HepG2 (cell line): ENCODE results near the gene TP53TG5. TPM values are rescaled to one million over a fixed set of nuclear protein-coding genes. Genes with fewer than 3 reads are reported as not detected.

Experiments used
- ASH2L ChIP-seq: fragments of 300-600, 200-600 bp; sonication (generic); IDR thresholded peaks from 2 replicates; pipeline ENCODE4 v1.7.0; 2017; ENCODE audit warnings: low read depth, mild to moderate bottlenecking, moderate library complexity, mixed read lengths, low read length; ENCODE audit not compliant: insufficient read length
- CEBPB ChIP-seq: IDR thresholded peaks from 2 replicates; pipeline ENCODE4 v1.6.1; 2011; ENCODE audit warnings: low read depth, low read length, improper control_type of control experiment, borderline replicate concordance
- FOXO4 ChIP-seq: sonication (generic); formaldehyde crosslinking; conservative IDR thresholded peaks from 2 replicates; pipeline ENCODE4 v1.8.1; 2023; ENCODE audit warnings: missing genetic modification reagents
- FOXP1 ChIP-seq, 2 experiments: fragments of 450-650 bp in 1 of 2; IDR thresholded peaks; 2 replicates each; pipeline ENCODE4 v1.6.1; 2017 to 2018; ENCODE audit warnings: antibody characterized with exemption in 1 of 2
- GLMP ChIP-seq: sonication (generic); formaldehyde crosslinking; IDR thresholded peaks from 2 replicates; pipeline ENCODE4 v1.9.0; 2021; ENCODE audit warnings: missing genetic modification reagents, mild to moderate bottlenecking, borderline replicate concordance
- MED8 ChIP-seq: sonication (generic); formaldehyde crosslinking; IDR thresholded peaks from 2 replicates; pipeline ENCODE4 v1.8.1; 2023; ENCODE audit warnings: mild to moderate bottlenecking, missing genetic modification reagents; ENCODE audit not compliant: insufficient replicate concordance
- NFE2L2 ChIP-seq: fragments of 150-350 bp; IDR thresholded peaks from 2 replicates; pipeline ENCODE4 v1.6.1; 2014; ENCODE audit warnings: low read length
- SNAPC2 ChIP-seq: sonication (generic); formaldehyde crosslinking; IDR thresholded peaks from 2 replicates; pipeline ENCODE4 v1.8.1; 2022; ENCODE audit warnings: mild to moderate bottlenecking, missing genetic modification reagents
- YEATS2 ChIP-seq: sonication (generic); formaldehyde crosslinking; IDR thresholded peaks from 2 replicates; pipeline ENCODE4 v1.4.0; 2020; ENCODE audit warnings: missing genetic modification reagents, borderline replicate concordance
- ZBTB21 ChIP-seq: sonication (generic); formaldehyde crosslinking; IDR thresholded peaks from 2 replicates; pipeline ENCODE4 v1.4.0; 2020; ENCODE audit warnings: missing genetic modification reagents
- ZHX2 ChIP-seq, 2 experiments: sonication (generic) in 1 of 2; formaldehyde crosslinking in 1 of 2; IDR thresholded peaks; 2 replicates each; pipeline versions ENCODE4 v1.6.1 to v1.9.0; 2014 to 2022; ENCODE audit warnings: antibody characterized with exemption in 1 of 2, borderline replicate concordance in 1 of 2, inconsistent platforms in 1 of 2, low read depth in 1 of 2, missing genetic modification reagents in 1 of 2
- ZNF296 ChIP-seq: sonication (generic); formaldehyde crosslinking; conservative IDR thresholded peaks from 2 replicates; pipeline ENCODE4 v1.5.0; 2020; ENCODE audit warnings: mild to moderate bottlenecking, missing genetic modification reagents
- ZNF354B ChIP-seq: sonication (generic); formaldehyde crosslinking; IDR thresholded peaks from 2 replicates; pipeline ENCODE4 v1.8.0; 2022; ENCODE audit warnings: mild to moderate bottlenecking, missing genetic modification reagents
- ZNF383 ChIP-seq: sonication (generic); formaldehyde crosslinking; IDR thresholded peaks from 2 replicates; pipeline ENCODE4 v1.4.0; 2020; ENCODE audit warnings: missing genetic modification reagents, mild to moderate bottlenecking, borderline replicate concordance
- ZNF562 ChIP-seq: sonication (generic); formaldehyde crosslinking; IDR thresholded peaks from 2 replicates; pipeline ENCODE4 v1.8.0; 2022; ENCODE audit warnings: missing genetic modification reagents, borderline replicate concordance
- polyA plus RNA-seq, 8 experiments: library from polyadenylated mRNA; depleted of rRNA in 3 of 8; stranded (reverse) in 7 of 8; unstranded in 1 of 8; fragments of >200 nt; fragmentation: Illumina TruSeq in 4 of 8; extraction: Trizol in 4 of 8; gene quantifications; 2 replicates each; pipeline versions ENCODE4 v1.2.1 to v1.2.3, GENCODE V29; 2011 to 2016; ENCODE audit warnings: low read depth in 4 of 8, missing spikeins in 1 of 8, mixed read lengths in 1 of 8; ENCODE audit not compliant: insufficient read depth in 1 of 8
- total RNA-seq, 5 experiments: library from RNA; depleted of rRNA; stranded (reverse); fragments of >200 nt; fragmentation: Illumina TruSeq; extraction: Trizol; gene quantifications; 2 replicates each; pipeline ENCODE4 v1.2.3, GENCODE V29; 2016; ENCODE audit warnings: low read depth in 1 of 5
- TF ChIP-seq, protein P1 (sequence below): sonication (generic); formaldehyde crosslinking; IDR thresholded peaks from 2 replicates; pipeline ENCODE4 v1.4.0; 2020; ENCODE audit warnings: missing genetic modification reagents

The TP53TG5 gene
- total and polyA plus RNA-seq, 2 of the 13 experiments (the other 11 are each of a cell fraction or from before 2014, with no cell fraction given) = 0.11 TPM; not detected in 1

GRCh38 chr20:45343532-45344167, 34.5 kb downstream of the TP53TG5 start (continued):
- no peak for TF ChIP-seq GLMP (CRISPR knock-in tag)
- 0 out of 2 replicates have a peak, but pooled peaks have one; percentile 10 for TF ChIP-seq CEBPB
- TF ChIP-seq MED8 = peak; percentile 2
- no peak for TF ChIP-seq YEATS2 (CRISPR knock-in tag)
- no peak for TF ChIP-seq ZNF354B (CRISPR knock-in tag)
- no peak for TF ChIP-seq ZBTB21 (CRISPR knock-in tag)
- TF ChIP-seq NFE2L2 = no peak
- peak; percentile 23; the same call in 1 of the 2 replicates for TF ChIP-seq SNAPC2 (CRISPR knock-in tag)
- TF ChIP-seq ZNF383 (CRISPR knock-in tag) = no peak
- TF ChIP-seq FOXP1 (IDR thresholded peaks at IDR 0.05) = no peak
- peak; percentile 67 for TF ChIP-seq FOXP1 (CRISPR knock-in tag; IDR thresholded peaks at IDR 0.05)
- no peak for TF ChIP-seq ZNF562 (CRISPR knock-in tag)
- TF ChIP-seq, protein P1, sequence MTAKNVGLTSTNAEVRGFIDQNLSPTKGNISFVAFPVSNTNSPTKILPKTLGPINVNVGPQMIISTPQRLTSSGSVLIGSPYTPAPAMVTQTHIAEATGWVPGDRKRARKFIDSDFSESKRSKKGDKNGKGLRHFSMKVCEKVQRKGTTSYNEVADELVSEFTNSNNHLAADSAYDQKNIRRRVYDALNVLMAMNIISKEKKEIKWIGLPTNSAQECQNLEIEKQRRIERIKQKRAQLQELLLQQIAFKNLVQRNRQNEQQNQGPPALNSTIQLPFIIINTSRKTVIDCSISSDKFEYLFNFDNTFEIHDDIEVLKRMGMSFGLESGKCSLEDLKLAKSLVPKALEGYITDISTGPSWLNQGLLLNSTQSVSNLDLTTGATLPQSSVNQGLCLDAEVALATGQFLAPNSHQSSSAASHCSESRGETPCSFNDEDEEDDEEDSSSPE = no peak
- no peak for TF ChIP-seq ZNF296 (CRISPR knock-in tag)
- TF ChIP-seq ZHX2 (IDR thresholded peaks at IDR 0.05; ENCODE audit: low read depth) = no peak
- no peak for TF ChIP-seq ZHX2 (CRISPR knock-in tag; IDR thresholded peaks at IDR 0.05; ENCODE audit: borderline replicate concordance)
- TF ChIP-seq FOXO4 (CRISPR knock-in tag) = no peak
- TF ChIP-seq ASH2L = peak; percentile 83
